AG04450 (cell line): ENCODE measurements around the gene SH3PXD2B. TPM values are rescaled to one million over a fixed set of nuclear protein-coding genes. Genes with fewer than 3 reads are reported as not detected.

ENCODE experiments used
- CTCF ChIA-PET: fragments of 300-600, 350-600 bp; formaldehyde crosslinking; extraction: SDS; loops from one replicate; lab custom pipeline; 2022; ENCODE audit warnings: antibody characterized with exemption, inconsistent platforms; lab: Charles Lee
- POLR2A ChIA-PET: fragments of 350-600 bp; formaldehyde crosslinking; extraction: SDS; loops from one replicate; lab custom pipeline; 2021; ENCODE audit warnings: antibody characterized with exemption, inconsistent platforms; lab: Yijun Ruan, JAX
- DNase-seq: peaks from one replicate; pipeline ENCODE4 v3.0.0-alpha.2; 2011; ENCODE audit warnings: low read depth, low spot score
- H3K27ac ChIP-seq: one replicate; pipeline ENCODE4 v1.5.1; 2012; ENCODE audit warnings: low read depth, low read length, control low read depth
- H3K27me3 ChIP-seq: one replicate; pipeline ENCODE4 v1.6.0; 2012; ENCODE audit warnings: low read length; ENCODE audit not compliant: control insufficient read depth, insufficient read depth
- H3K4me3 ChIP-seq: 2 replicates; pipeline ENCODE4 v1.5.1; 2011; ENCODE audit warnings: mild to moderate bottlenecking, low read depth, low read length, control low read depth
- H3K9me3 ChIP-seq: 2 replicates; pipeline ENCODE4 v1.5.1; 2012; ENCODE audit warnings: low read length; ENCODE audit not compliant: control insufficient read depth, insufficient read depth
- CTCF ChIP-seq: IDR thresholded peaks from 2 replicates; pipeline ENCODE4 v1.5.1; 2011; ENCODE audit warnings: low read depth, low read length, control low read depth, inconsistent platforms
- polyA plus RNA-seq: library from polyadenylated mRNA; depleted of rRNA; stranded (reverse); fragments of >200 nt; gene quantifications from 2 replicates; pipeline ENCODE4 v1.2.3, GENCODE V29; 2011

The SH3PXD2B gene
- polyA plus RNA-seq, 1 experiment: 39.1 TPM

DNA sequence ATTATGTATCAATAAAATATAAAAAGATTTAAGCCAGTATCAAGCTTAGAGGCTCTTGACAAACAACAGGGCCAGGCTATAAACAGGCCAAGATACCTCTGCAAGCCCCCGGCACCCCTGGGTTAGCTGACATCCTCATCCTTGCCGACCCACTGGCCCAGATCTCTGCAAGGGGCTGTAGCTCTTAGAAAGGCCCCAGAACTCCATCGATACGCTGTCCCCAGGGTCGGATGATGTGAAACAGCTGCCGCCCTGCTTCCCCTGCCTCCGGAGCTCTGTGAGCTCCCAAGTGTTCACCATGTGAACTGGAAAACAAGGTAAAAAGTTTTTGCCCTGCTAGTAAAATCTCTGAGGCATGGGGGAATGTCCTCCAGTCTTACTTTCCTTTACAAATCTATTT lies 20.1 kb downstream of the SH3PXD2B start:
- Histone ChIP-seq H3K27ac (no peak overlapping the region), H3K27me3 (no peaks in the 10 kb centered on the region), H3K9me3 (no peaks in the 10 kb centered on the region), H3K4me3 (no peak overlapping the region)
- POLR2A ChIA-PET: interaction anchor here (0.7 kb wide), 1 partner anchor 13 kb away, joined by 3 read pairs; no protein-coding TSS in a partner anchor
- CTCF ChIA-PET: interaction anchor here (0.6 to 12.2 kb wide), 2 partner anchors 17 to 63 kb away, joined by 3 to 83 read pairs; no protein-coding TSS in a partner anchor
- no peak for TF ChIP-seq CTCF
- DNase-seq: no peak

DNA sequence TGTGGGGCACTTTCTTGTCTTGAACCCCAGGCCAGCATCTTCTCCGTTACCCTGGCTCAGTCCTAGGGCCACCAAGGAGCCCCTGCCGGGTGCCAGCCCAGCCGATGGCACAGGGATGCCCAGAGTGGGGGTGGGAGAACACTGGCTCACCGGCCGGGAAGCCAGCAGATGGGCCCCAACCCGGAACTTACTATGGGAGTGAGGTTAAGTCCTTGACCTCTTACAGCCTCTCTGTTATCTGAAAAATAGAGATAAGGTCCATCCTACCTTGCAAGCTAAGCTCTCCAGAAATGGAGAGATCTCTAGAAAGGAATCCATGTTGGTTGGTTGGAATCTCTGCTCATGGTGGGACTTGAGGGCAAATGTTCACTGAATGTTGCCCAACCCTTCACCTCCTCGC lies 20.8 kb downstream of the SH3PXD2B start:
- no peak for TF ChIP-seq CTCF
- no peak for DNase-seq
- Histone ChIP-seq H3K9me3 (no peaks in the 10 kb centered on the region), H3K27me3 (no peaks in the 10 kb centered on the region), H3K4me3 (no peak overlapping the region), H3K27ac (no peak overlapping the region)
- ChIA-PET POLR2A (no interaction called here), CTCF (interaction anchor here (12.2 kb wide), 1 partner anchor 18 kb away, joined by 83 read pairs; no protein-coding TSS in a partner anchor)

DNA sequence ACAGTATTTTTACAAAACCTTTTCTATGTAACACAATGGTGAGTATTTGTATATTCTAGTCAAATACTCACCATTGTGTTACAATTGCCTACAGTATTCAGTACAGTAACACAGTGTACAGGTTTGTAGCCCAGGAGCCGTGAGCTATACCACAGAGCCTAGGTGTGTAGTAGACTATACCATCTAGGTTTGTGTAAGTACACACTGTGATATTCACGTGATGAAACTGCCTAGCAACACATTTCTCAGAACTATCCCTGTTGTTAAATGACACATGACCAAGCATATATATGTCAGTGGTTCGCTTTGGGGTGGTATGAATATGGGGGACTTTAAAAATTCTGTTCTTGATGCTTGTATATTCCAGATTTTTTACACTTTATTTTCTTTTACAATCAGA lies 21.3 kb downstream of the SH3PXD2B start:
- TF ChIP-seq CTCF: no peak
- no peak for DNase-seq
- POLR2A ChIA-PET: no interaction called here
- CTCF ChIA-PET: interaction anchor here (0.7 to 12.2 kb wide), 2 partner anchors 18 to 29 kb away, joined by 3 to 83 read pairs; no protein-coding TSS in a partner anchor
- no peak overlapping the region for H3K27ac ChIP-seq
- H3K9me3 ChIP-seq: no peaks in the 10 kb centered on the region
- H3K4me3 ChIP-seq: no peak overlapping the region
- H3K27me3 ChIP-seq: no peaks in the 10 kb centered on the region

- Histone ChIP-seq H3K27ac (no peak overlapping the region), H3K9me3 (no peaks in the 10 kb centered on the region), H3K4me3 (no peak overlapping the region), H3K27me3 (no peaks in the 10 kb centered on the region)
- DNase-seq: no peak
- CTCF ChIA-PET: interaction anchor here (0.6 to 1.1 kb wide), 2 partner anchors 21 to 958 kb away, joined by 3 to 4 read pairs; no protein-coding TSS in a partner anchor
- no peak for TF ChIP-seq CTCF
- POLR2A ChIA-PET: no interaction called here
Measured at GRCh38 chr5:172430354-172430753, 24.0 kb downstream of the SH3PXD2B start.

DNA sequence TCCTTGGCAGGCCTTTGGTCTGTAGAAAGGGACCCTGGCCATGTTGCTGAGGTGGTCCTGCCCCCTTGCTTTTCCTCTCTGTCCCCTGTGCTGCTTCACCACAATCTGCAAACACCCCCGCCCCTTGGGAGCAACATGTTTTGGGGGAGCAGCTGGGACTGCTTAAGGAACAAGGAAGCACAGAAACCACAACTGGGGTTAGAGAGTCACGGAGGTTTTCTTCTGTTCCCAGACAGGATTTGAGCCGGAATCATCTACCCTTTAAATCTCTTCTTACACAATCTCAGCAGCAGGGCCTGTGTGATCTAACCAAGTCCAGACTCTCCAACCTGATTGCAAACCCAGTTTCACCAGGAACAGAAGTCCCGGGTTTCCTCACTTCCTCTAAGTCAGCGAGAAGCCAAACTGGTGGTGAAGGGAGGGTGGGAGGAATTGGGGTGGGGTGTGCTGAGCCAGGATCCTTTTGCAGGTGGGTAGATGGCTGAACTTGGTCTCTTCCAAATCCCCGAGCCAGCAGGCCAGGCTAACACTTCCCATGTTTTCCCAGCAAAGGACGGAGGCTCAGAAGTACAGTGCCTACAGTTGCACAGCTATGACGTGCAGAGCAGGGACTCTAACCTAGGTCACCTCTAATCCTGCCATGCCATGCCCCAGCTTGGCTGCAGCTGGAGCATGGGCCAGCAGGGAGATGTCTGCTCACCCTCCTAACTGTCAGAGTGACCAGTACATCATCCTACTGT lies 25.0 kb downstream of the SH3PXD2B start:
- CTCF ChIA-PET: interaction anchor here (1.1 kb wide), 1 partner anchor 22 kb away, joined by 4 read pairs; no protein-coding TSS in a partner anchor
- Histone ChIP-seq H3K27ac (peak overlapping the region; percentile 40), H3K9me3 (no peaks in the 10 kb centered on the region), H3K27me3 (no peaks in the 10 kb centered on the region), H3K4me3 (no peak overlapping the region)
- no peak for TF ChIP-seq CTCF
- POLR2A ChIA-PET: no interaction called here
- no peak for DNase-seq
